C4-2B (cell line): ENCODE data around the gene PCNX3.

Experiments used
- H3K27ac ChIP-seq: fragments of 450-650 bp; 2 replicates; pipeline ENCODE4 v1.5.1; 2017
- CTCF ChIP-seq: fragments of 450-650 bp; conservative IDR thresholded peaks from 2 replicates; pipeline ENCODE4 v1.5.1; 2017; ENCODE audit warnings: mild to moderate bottlenecking
- ZFX ChIP-seq: fragments of 450-650 bp; IDR thresholded peaks from 2 replicates; pipeline ENCODE4 v1.6.1; 2017

Gene PCNX3

DNA sequence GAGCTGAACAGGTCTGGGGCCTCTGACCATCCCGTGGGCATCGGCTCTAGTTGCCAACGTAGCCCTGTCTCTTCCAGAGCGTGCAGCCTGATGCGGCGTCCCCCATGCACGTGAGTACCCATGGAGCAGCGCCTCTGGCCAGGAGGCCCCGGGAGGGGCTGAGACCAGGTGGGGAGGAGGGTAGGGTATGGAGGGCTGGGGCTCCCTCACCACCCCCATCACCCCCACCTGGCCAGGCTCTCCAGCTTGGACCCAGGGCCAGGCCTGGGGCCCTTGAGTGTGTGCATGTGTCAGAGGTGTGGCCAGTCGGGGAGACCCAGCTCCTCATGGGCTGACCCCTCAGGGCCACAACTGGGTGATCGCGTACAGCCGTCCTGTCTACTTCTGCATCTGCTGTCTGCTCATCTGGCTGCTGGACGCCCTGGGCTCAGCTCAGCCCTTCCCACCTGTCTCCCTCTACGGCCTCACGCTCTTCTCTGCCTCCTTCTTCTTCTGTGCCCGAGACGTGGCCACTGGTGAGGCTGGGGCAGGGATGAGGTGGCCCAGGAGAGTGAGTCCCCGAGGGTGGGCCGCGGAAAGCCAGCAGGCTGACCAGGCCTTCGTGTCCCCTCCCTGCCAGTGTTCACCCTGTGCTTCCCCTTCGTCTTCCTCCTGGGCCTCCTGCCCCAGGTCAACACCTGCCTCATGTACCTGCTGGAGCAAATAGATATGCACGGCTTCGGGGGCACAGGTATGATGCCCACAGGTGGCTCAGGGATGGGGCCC lies 8.5 kb downstream of the PCNX3 start:
- no peak overlapping the region for H3K27ac ChIP-seq
- TF ChIP-seq ZFX (no peak), CTCF (no peak)

DNA sequence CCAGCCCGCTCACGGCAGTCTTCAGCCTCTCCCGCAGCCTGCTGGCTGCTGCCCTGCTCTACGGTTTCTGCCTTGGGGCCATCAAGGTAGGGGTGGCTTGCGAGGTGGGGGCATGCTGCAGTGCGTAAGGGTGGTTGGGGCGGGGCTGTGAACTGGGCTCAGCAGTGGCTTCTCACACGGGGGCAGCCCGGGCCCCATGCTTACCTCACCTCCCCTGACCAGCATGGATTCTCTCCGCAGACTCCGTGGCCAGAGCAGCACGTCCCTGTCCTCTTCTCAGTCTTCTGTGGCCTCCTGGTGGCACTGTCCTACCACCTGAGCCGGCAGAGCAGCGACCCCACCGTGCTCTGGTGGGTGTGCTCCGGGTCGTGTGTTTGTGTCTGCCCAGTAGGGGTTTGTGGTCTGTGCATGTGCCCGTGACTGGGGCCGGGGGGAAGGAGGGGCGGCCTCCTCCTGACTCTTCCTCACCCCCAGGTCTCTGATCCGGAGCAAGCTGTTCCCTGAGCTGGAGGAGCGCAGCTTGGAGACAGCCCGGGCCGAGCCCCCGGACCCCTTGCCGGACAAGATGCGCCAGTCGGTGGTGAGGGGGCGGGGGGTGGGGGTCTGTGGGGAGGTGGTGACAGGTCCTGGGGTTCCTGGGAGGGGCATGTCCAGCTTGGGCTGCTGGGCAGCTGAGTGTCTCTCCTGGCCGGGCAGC lies 9.5 kb downstream of the PCNX3 start:
- TF ChIP-seq CTCF (no peak), ZFX (no peak)

GRCh38 chr11:65625628-65626342 lies 10.2 kb downstream of the PCNX3 start:
- no peak for TF ChIP-seq ZFX
- TF ChIP-seq CTCF: no peak; the same call in 1 of the 2 replicates
- no peak overlapping the region for H3K27ac ChIP-seq

More for the DNA sequence above, 9.5 kb downstream of the PCNX3 start:
- H3K27ac ChIP-seq: no peak overlapping the region

- no peak overlapping the region for H3K27ac ChIP-seq
- TF ChIP-seq CTCF (no peak), ZFX (no peak)
Measured at GRCh38 chr11:65627202-65627601, 11.6 kb downstream of the PCNX3 start.

GRCh38 chr11:65629579-65629978 lies 14.0 kb downstream of the PCNX3 start:
- TF ChIP-seq CTCF: no peak
- no peak for TF ChIP-seq ZFX
- no peak overlapping the region for H3K27ac ChIP-seq

DNA sequence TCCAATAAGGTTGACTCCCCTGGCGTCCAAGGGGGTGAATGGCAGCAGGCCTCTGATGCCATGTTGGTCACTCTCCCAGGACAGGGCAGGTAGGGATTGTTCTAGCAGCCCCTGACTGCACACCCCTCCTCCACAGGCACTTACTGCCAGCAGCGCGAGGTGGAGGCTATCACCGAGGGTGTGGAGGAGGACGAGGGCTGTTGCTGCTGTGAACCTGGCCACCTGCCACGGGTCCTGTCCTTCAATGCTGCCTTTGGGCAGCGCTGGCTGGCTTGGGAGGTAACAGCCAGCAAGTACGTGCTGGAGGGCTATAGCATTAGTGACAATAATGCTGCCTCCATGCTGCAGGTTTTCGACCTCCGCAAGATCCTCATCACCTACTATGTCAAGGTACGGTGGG lies 14.6 kb downstream of the PCNX3 start:
- TF ChIP-seq ZFX (no peak), CTCF (no peak)
- no peak overlapping the region for H3K27ac ChIP-seq
